ENCODE measurements around the gene MAP2K5.

DNA sequence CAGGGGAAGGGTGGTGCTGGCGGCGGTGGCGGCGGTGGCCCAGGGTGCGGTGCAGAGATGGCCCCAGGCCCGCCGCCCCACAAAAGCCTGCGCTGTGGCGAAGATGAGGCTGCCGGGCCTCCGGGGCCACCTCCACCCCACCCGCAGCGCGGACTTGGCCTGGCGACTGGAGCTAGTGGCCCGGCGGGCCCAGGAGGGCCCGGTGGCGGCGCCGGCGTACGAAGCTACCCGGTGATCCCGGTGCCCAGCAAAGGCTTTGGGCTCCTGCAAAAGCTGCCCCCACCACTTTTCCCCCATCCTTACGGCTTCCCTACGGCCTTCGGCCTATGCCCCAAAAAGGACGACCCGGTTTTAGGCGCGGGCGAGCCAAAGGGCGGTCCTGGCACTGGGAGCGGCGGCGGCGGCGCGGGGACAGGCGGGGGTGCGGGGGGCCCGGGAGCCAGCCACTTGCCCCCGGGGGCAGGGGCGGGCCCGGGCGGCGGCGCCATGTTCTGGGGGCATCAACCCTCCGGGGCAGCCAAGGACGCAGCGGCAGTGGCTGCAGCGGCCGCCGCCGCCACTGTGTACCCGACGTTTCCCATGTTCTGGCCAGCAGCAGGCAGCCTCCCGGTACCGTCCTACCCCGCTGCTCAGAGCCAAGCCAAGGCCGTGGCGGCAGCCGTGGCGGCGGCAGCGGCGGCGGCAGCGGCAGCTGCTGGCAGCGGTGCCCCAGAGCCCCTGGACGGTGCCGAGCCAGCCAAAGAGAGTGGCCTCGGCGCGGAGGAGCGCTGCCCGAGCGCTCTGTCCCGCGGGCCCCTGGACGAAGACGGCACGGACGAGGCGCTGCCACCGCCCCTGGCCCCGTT lies 284.4 kb downstream of the MAP2K5 start:
- TF ChIP-seq EZH2 (optimal IDR thresholded peaks at IDR 0.05; ENCODE audit: low read depth, low read length), result no peak
- TF ChIP-seq, protein P1, sequence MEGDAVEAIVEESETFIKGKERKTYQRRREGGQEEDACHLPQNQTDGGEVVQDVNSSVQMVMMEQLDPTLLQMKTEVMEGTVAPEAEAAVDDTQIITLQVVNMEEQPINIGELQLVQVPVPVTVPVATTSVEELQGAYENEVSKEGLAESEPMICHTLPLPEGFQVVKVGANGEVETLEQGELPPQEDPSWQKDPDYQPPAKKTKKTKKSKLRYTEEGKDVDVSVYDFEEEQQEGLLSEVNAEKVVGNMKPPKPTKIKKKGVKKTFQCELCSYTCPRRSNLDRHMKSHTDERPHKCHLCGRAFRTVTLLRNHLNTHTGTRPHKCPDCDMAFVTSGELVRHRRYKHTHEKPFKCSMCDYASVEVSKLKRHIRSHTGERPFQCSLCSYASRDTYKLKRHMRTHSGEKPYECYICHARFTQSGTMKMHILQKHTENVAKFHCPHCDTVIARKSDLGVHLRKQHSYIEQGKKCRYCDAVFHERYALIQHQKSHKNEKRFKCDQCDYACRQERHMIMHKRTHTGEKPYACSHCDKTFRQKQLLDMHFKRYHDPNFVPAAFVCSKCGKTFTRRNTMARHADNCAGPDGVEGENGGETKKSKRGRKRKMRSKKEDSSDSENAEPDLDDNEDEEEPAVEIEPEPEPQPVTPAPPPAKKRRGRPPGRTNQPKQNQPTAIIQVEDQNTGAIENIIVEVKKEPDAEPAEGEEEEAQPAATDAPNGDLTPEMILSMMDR (IDR thresholded peaks at IDR 0.05; ENCODE audit: low read length), result no peak
- TF ChIP-seq EZH2phosphoT487 (IDR thresholded peaks at IDR 0.05; ENCODE audit: low read length), result no peak

Measured in MM.1S (cell line).